Subcutaneous abdominal adipose tissue (tissue), 5 donors: ENCODE measurements around the gene CCNQ.

Experiments used
- H3K27ac ChIP-seq: one replicate; pipeline ENCODE4 v1.7.0; 2013; ENCODE audit warnings: low read depth, mild to moderate bottlenecking, inconsistent platforms, low read length, moderate library complexity
- H3K27me3 ChIP-seq, 5 donors: one replicate each; pipeline ENCODE4 v1.7.0; 2013; ENCODE audit warnings: low read length in 5 of 5, inconsistent platforms in 1 of 5; ENCODE audit not compliant: control insufficient read depth in 5 of 5, insufficient read depth in 4 of 5
- H3K36me3 ChIP-seq, 5 donors: one replicate each; pipeline ENCODE4 v1.7.0; 2013; ENCODE audit warnings: low read length in 5 of 5; ENCODE audit not compliant: control insufficient read depth in 5 of 5, insufficient read depth in 5 of 5
- H3K4me1 ChIP-seq, 5 donors: one replicate each; pipeline ENCODE4 v1.7.0; 2013; ENCODE audit warnings: low read length in 5 of 5, mild to moderate bottlenecking in 3 of 5, moderate library complexity in 1 of 5; ENCODE audit not compliant: control insufficient read depth in 5 of 5, insufficient read depth in 5 of 5
- H3K4me3 ChIP-seq, 5 donors: one replicate each; pipeline ENCODE4 v1.7.0; 2013; ENCODE audit warnings: low read length in 5 of 5, low read depth in 1 of 5
- H3K9ac ChIP-seq, 5 donors: one replicate each; pipeline ENCODE4 v1.7.0; 2013; ENCODE audit warnings: low read length in 5 of 5, mild to moderate bottlenecking in 4 of 5, moderate library complexity in 3 of 5
- H3K9me3 ChIP-seq, 5 donors: one replicate each; pipeline ENCODE4 v1.7.0; 2013; ENCODE audit warnings: low read length in 5 of 5; ENCODE audit not compliant: control insufficient read depth in 5 of 5
- donor health status: healthy.
- donor health status: healthy.
- donor health status: healthy.
- donor health status: healthy.
- donor health status: healthy.

Gene CCNQ

GRCh38 chrX:153642051-153642654 lies 43.2 kb upstream of the CCNQ start:
- Histone ChIP-seq H3K9ac (no peak overlapping the region), H3K4me1 (peaks cover 0 to 30% (median 15%) of the 10 kb centered on the region in 5 donors), H3K4me3 (no peak overlapping the region), H3K27ac (no peak overlapping the region), H3K27me3 (peaks cover 27 to 73% (median 66%) of the 10 kb centered on the region in 5 donors), H3K9me3 (peaks cover 0 to 9% (median 0%) of the 10 kb centered on the region in 5 donors), H3K36me3 (no peaks in the 10 kb centered on the region)

- no peak overlapping the region for H3K4me3 ChIP-seq
- no peak overlapping the region for H3K9ac ChIP-seq
- peaks cover 0 to 9% (median 0%) of the 10 kb centered on the region in 5 donors for H3K9me3 ChIP-seq
- peaks cover 25 to 71% (median 67%) of the 10 kb centered on the region in 5 donors for H3K27me3 ChIP-seq
- no peaks in the 10 kb centered on the region for H3K36me3 ChIP-seq
- H3K4me1 ChIP-seq = peaks cover 0 to 26% (median 12%) of the 10 kb centered on the region in 5 donors
- H3K27ac ChIP-seq = no peak overlapping the region
Observed at GRCh38 chrX:153641627-153642026, 42.7 kb upstream of the CCNQ start.

GRCh38 chrX:153640736-153641575 lies 42.0 kb upstream of the CCNQ start:
- Histone ChIP-seq H3K27me3 (peaks cover 22 to 64% (median 60%) of the 10 kb centered on the region in 5 donors), H3K9ac (no peak overlapping the region), H3K27ac (no peak overlapping the region), H3K9me3 (peaks cover 0 to 7% (median 0%) of the 10 kb centered on the region in 5 donors), H3K4me1 (peaks cover 0 to 24% (median 10%) of the 10 kb centered on the region in 5 donors), H3K36me3 (no peaks in the 10 kb centered on the region), H3K4me3 (no peak overlapping the region)

- Histone ChIP-seq H3K9ac (no peak overlapping the region), H3K27me3 (peaks cover 22 to 59% (median 53%) of the 10 kb centered on the region in 5 donors), H3K27ac (no peak overlapping the region), H3K9me3 (peaks cover 0 to 4% (median 0%) of the 10 kb centered on the region in 5 donors), H3K36me3 (no peaks in the 10 kb centered on the region), H3K4me3 (no peak overlapping the region), H3K4me1 (peaks cover 0 to 24% (median 10%) of the 10 kb centered on the region in 5 donors)
Observed at GRCh38 chrX:153640045-153640686, 41.2 kb upstream of the CCNQ start.

GRCh38 chrX:153639177-153640044 lies 40.5 kb upstream of the CCNQ start:
- Histone ChIP-seq H3K4me1 (peaks cover 3 to 27% (median 18%) of the 10 kb centered on the region in 5 donors), H3K9me3 (no peaks in the 10 kb centered on the region), H3K4me3 (no peak overlapping the region), H3K36me3 (no peaks in the 10 kb centered on the region), H3K27me3 (peaks cover 22 to 52% (median 47%) of the 10 kb centered on the region in 5 donors), H3K9ac (no peak overlapping the region), H3K27ac (no peak overlapping the region)

- Histone ChIP-seq H3K36me3 (no peaks in the 10 kb centered on the region), H3K27ac (no peak overlapping the region), H3K9ac (no peak overlapping the region), H3K4me1 (peaks cover 3 to 23% (median 16%) of the 10 kb centered on the region in 5 donors), H3K27me3 (peaks cover 22 to 51% (median 47%) of the 10 kb centered on the region in 5 donors), H3K4me3 (no peak overlapping the region), H3K9me3 (no peaks in the 10 kb centered on the region)
Observed at GRCh38 chrX:153638436-153639176, 39.7 kb upstream of the CCNQ start.

- no peak overlapping the region for H3K4me3 ChIP-seq
- H3K9ac ChIP-seq = no peak overlapping the region
- H3K27me3 ChIP-seq = peaks cover 19 to 46% (median 42%) of the 10 kb centered on the region in 5 donors
- peaks cover 3 to 20% (median 14%) of the 10 kb centered on the region in 5 donors for H3K4me1 ChIP-seq
- no peak overlapping the region for H3K27ac ChIP-seq
- H3K36me3 ChIP-seq = no peaks in the 10 kb centered on the region
- H3K9me3 ChIP-seq = no peaks in the 10 kb centered on the region
Observed at GRCh38 chrX:153638041-153638371, 39.1 kb upstream of the CCNQ start.

GRCh38 chrX:153637121-153638040 lies 38.4 kb upstream of the CCNQ start:
- H3K27ac ChIP-seq = no peak overlapping the region
- no peak overlapping the region for H3K4me3 ChIP-seq
- H3K4me1 ChIP-seq = peaks cover 3 to 16% (median 9%) of the 10 kb centered on the region in 5 donors
- H3K36me3 ChIP-seq = no peaks in the 10 kb centered on the region
- H3K9me3 ChIP-seq = peaks cover 0 to 5% (median 0%) of the 10 kb centered on the region in 5 donors
- peaks cover 16 to 42% (median 39%) of the 10 kb centered on the region in 5 donors for H3K27me3 ChIP-seq
- H3K9ac ChIP-seq = no peak overlapping the region
